ENCODE results near the gene PLXDC2. TPM values are rescaled to one million over a fixed set of nuclear protein-coding genes. Genes with fewer than 3 reads are reported as not detected.

The PLXDC2 gene
- total and polyA plus RNA-seq, 4 donors: 11.8 to 99.6 (median 40.8) TPM

- no peak for DNase-seq
- Histone ChIP-seq H3K4me1 (ENCODE audit: control insufficient read depth in 5 of 5, insufficient read depth in 5 of 5, low read length in 5 of 5) (peaks cover 4 to 68% (median 13%) of the 10 kb centered on the region in 5 donors), H3K9me3 (ENCODE audit: control insufficient read depth in 4 of 4, insufficient read depth in 3 of 4, low read length in 3 of 4) (peaks cover 0 to 1% (median 0%) of the 10 kb centered on the region in 4 donors), H3K27ac (ENCODE audit: low read depth in 1 of 2, low read length in 1 of 2) (peak overlapping the region in 1 of 2 donors; percentile 45), H3K4me3 (no peak overlapping the region), H3K9ac (ENCODE audit: insufficient read depth in 1 of 2, low read length in 2 of 2) (no peak overlapping the region), H3K27me3 (ENCODE audit: control insufficient read depth in 3 of 3, insufficient read depth in 3 of 3, low read length in 2 of 3) (no peaks in the 10 kb centered on the region), H3K36me3 (ENCODE audit: control insufficient read depth in 4 of 4, insufficient read depth in 4 of 4, low read length in 4 of 4) (peaks cover 0 to 27% (median 11%) of the 10 kb centered on the region in 4 donors)
- no peak for TF ChIP-seq CTCF (IDR thresholded peaks at IDR 0.05; ENCODE audit: control extremely low read depth, extremely low read depth)
- no peak for ATAC-seq (ENCODE audit: insufficient read depth, low FRiP score)
- WGBS, 2 donors: 77 to 99% methylated on average over 3 of the region's 3 CpGs
Measured at GRCh38 chr10:20002657-20003056, 186.4 kb downstream of the PLXDC2 start.

DNA sequence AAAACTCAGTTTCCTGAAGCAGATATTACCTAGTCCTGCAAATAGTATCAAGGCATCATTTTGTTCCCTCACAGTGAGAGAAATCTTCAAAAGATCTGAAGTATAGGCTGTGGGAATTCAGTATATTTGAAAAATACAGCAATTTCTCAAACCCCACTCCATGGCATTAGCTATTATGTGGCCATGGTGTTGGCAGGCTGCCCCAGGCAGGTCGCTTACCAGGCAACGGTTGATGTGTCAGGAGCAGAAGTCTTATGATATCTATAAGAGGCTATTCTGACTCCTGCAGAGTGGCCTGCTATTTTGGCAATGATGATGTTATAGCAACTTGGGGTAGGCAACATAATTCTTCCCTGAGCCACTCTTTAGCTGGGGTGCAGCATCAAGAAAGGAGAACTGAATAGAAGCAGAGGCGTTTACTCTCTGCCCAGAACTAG is 187.9 kb downstream of the PLXDC2 start:
- no peak for TF ChIP-seq CTCF (IDR thresholded peaks at IDR 0.05; ENCODE audit: control extremely low read depth, extremely low read depth)
- Histone ChIP-seq H3K9me3 (ENCODE audit: control insufficient read depth in 4 of 4, insufficient read depth in 3 of 4, low read length in 3 of 4) (peaks cover 0 to 3% (median 0%) of the 10 kb centered on the region in 4 donors), H3K4me1 (ENCODE audit: control insufficient read depth in 5 of 5, insufficient read depth in 5 of 5, low read length in 5 of 5) (peaks cover 4 to 66% (median 14%) of the 10 kb centered on the region in 5 donors), H3K4me3 (no peak overlapping the region), H3K27me3 (ENCODE audit: control insufficient read depth in 3 of 3, insufficient read depth in 3 of 3, low read length in 2 of 3) (no peaks in the 10 kb centered on the region), H3K9ac (ENCODE audit: insufficient read depth in 1 of 2, low read length in 2 of 2) (no peak overlapping the region), H3K36me3 (ENCODE audit: control insufficient read depth in 4 of 4, insufficient read depth in 4 of 4, low read length in 4 of 4) (peaks cover 0 to 27% (median 11%) of the 10 kb centered on the region in 4 donors), H3K27ac (ENCODE audit: low read depth in 1 of 2, low read length in 1 of 2) (peak overlapping the region; percentile 79 to 91)
- DNase-seq (peak in 1 of 3 donors; percentile 38), ATAC-seq (ENCODE audit: insufficient read depth, low FRiP score) (peak; percentile 17)
- 26 to 46% methylated on average over 3 of the region's 3 CpGs for WGBS, 2 donors

GRCh38 chr10:20005638-20006037 is 189.4 kb downstream of the PLXDC2 start:
- Histone ChIP-seq H3K36me3 (ENCODE audit: control insufficient read depth in 4 of 4, insufficient read depth in 4 of 4, low read length in 4 of 4) (peaks cover 0 to 27% (median 13%) of the 10 kb centered on the region in 4 donors), H3K27ac (ENCODE audit: low read depth in 1 of 2, low read length in 1 of 2) (peak overlapping the region in 1 of 2 donors; percentile 80), H3K27me3 (ENCODE audit: control insufficient read depth in 3 of 3, insufficient read depth in 3 of 3, low read length in 2 of 3) (no peaks in the 10 kb centered on the region), H3K4me3 (no peak overlapping the region), H3K9me3 (ENCODE audit: control insufficient read depth in 4 of 4, insufficient read depth in 3 of 4, low read length in 3 of 4) (peaks cover 0 to 3% (median 0%) of the 10 kb centered on the region in 4 donors), H3K4me1 (ENCODE audit: control insufficient read depth in 5 of 5, insufficient read depth in 5 of 5, low read length in 5 of 5) (peaks cover 4 to 60% (median 14%) of the 10 kb centered on the region in 5 donors), H3K9ac (ENCODE audit: insufficient read depth in 1 of 2, low read length in 2 of 2) (no peak overlapping the region)
- ATAC-seq (ENCODE audit: insufficient read depth, low FRiP score) (no peak), DNase-seq (no peak)
- TF ChIP-seq CTCF (IDR thresholded peaks at IDR 0.05; ENCODE audit: control extremely low read depth, extremely low read depth): no peak
- WGBS, 2 donors: 82 to 88% methylated on average over 8 of the region's 8 CpGs

Measured in lung (tissue), 12 donors.